HG03558 (cell line): ENCODE data around the gene SPATS2.

Source experiments
- ATAC-seq: cut with Tn5 transposase; IDR thresholded peaks from one replicate; pipeline ENCODE4 v1.9.1; 2021; ENCODE audit warnings: moderate number of reproducible peaks; ENCODE audit not compliant: unreplicated experiment; ENCODE audit errors: extremely low read depth

The SPATS2 gene

GRCh38 chr12:49451468-49452259 lies 84.4 kb downstream of the SPATS2 start:
- peak; percentile 65 for ATAC-seq

GRCh38 chr12:49455501-49455900 lies 88.2 kb downstream of the SPATS2 start:
- no peak for ATAC-seq

GRCh38 chr12:49456131-49456679 lies 88.9 kb downstream of the SPATS2 start:
- no peak for ATAC-seq

GRCh38 chr12:49458816-49459215 lies 91.6 kb downstream of the SPATS2 start:
- ATAC-seq, result no peak

GRCh38 chr12:49461221-49461620 lies 94.0 kb downstream of the SPATS2 start:
- no peak for ATAC-seq

GRCh38 chr12:49462083-49462744 lies 95.0 kb downstream of the SPATS2 start:
- ATAC-seq, result no peak

- ATAC-seq, result no peak
Observed at GRCh38 chr12:49465132-49465531, 97.9 kb downstream of the SPATS2 start.

- ATAC-seq, result no peak
Observed at GRCh38 chr12:49470986-49471385, 103.7 kb downstream of the SPATS2 start.

- ATAC-seq, result no peak
Observed at GRCh38 chr12:49471557-49471956, 104.3 kb downstream of the SPATS2 start.

- ATAC-seq, result no peak
Observed at GRCh38 chr12:49476091-49476490, 108.8 kb downstream of the SPATS2 start.

- no peak for ATAC-seq
Observed at GRCh38 chr12:49478949-49479664, 111.8 kb downstream of the SPATS2 start.

- no peak for ATAC-seq
Observed at GRCh38 chr12:49482095-49483051, 115.1 kb downstream of the SPATS2 start.

- ATAC-seq, result no peak
Observed at GRCh38 chr12:49483619-49484018, 116.4 kb downstream of the SPATS2 start.

- ATAC-seq, result no peak
Observed at GRCh38 chr12:49487605-49488004, 120.3 kb downstream of the SPATS2 start.

- no peak for ATAC-seq
Observed at GRCh38 chr12:49489154-49489553, 121.9 kb downstream of the SPATS2 start.

GRCh38 chr12:49489720-49490119 lies 122.5 kb downstream of the SPATS2 start:
- ATAC-seq, result no peak

GRCh38 chr12:49491823-49492222 lies 124.6 kb downstream of the SPATS2 start:
- ATAC-seq, result no peak

- no peak for ATAC-seq
Observed at GRCh38 chr12:49493900-49494299, 126.6 kb downstream of the SPATS2 start.

- ATAC-seq, result no peak
Observed at GRCh38 chr12:49496417-49497360, 129.4 kb downstream of the SPATS2 start.
